Osteocyte (in vitro differentiated cells): ENCODE data around the gene NINJ1. TPM values are rescaled to one million over a fixed set of nuclear protein-coding genes. Genes with fewer than 3 reads are reported as not detected.

ENCODE experiments used
- DNase-seq: peaks from one replicate; pipeline ENCODE4 v3.0.0; 2021; ENCODE audit warnings: mixed read lengths; ENCODE audit not compliant: unreplicated experiment; ENCODE audit errors: extremely low spot score
- H3K27ac Mint-ChIP-seq: one replicate; pipeline ENCODE4 v1.8.0; 2021; ENCODE audit warnings: mild to moderate bottlenecking, mixed read lengths; ENCODE audit not compliant: unreplicated experiment
- H3K27me3 Mint-ChIP-seq: one replicate; pipeline ENCODE4 v1.8.0; 2021; ENCODE audit warnings: mixed read lengths; ENCODE audit not compliant: unreplicated experiment
- H3K36me3 Mint-ChIP-seq: one replicate; pipeline ENCODE4 v1.8.0; 2021; ENCODE audit warnings: mixed read lengths; ENCODE audit not compliant: unreplicated experiment
- H3K4me1 Mint-ChIP-seq: one replicate; pipeline ENCODE4 v1.8.0; 2021; ENCODE audit warnings: mixed read lengths; ENCODE audit not compliant: unreplicated experiment
- H3K4me3 Mint-ChIP-seq: one replicate; pipeline ENCODE4 v1.8.0; 2021; ENCODE audit warnings: mild to moderate bottlenecking, moderate library complexity, mixed read lengths; ENCODE audit not compliant: unreplicated experiment
- H3K9me3 Mint-ChIP-seq: one replicate; pipeline ENCODE4 v1.8.0; 2021; ENCODE audit warnings: mixed read lengths; ENCODE audit not compliant: unreplicated experiment
- CTCF ChIP-seq: fragments of 200-600 bp; sonication (generic); IDR thresholded peaks from 2 replicates; pipeline ENCODE4 v1.5.0; 2021; ENCODE audit warnings: antibody characterized with exemption, mild to moderate bottlenecking, moderate library complexity
- total RNA-seq: library from RNA; stranded (reverse); gene quantifications from 2 replicates; pipeline ENCODE4 v1.2.1, GENCODE V29; 2021

The NINJ1 gene
- total RNA-seq, 1 donor from 2014 or later = 32.9 TPM

- H3K9me3 Mint-ChIP-seq = no peaks in the 10 kb centered on the region
- no peak for TF ChIP-seq CTCF
- H3K27ac Mint-ChIP-seq = no peak overlapping the region
- no peak overlapping the region for H3K4me3 Mint-ChIP-seq
- peaks cover 5% of the 10 kb centered on the region for H3K36me3 Mint-ChIP-seq
- H3K4me1 Mint-ChIP-seq = peaks cover 42% of the 10 kb centered on the region
- DNase-seq = no peak
- H3K27me3 Mint-ChIP-seq = no peaks in the 10 kb centered on the region
These were observed 7.8 kb downstream of the NINJ1 start for GRCh38 chr9:93126151-93126781.

- H3K9me3 Mint-ChIP-seq = no peaks in the 10 kb centered on the region
- H3K36me3 Mint-ChIP-seq = peaks cover 5% of the 10 kb centered on the region
- no peak overlapping the region for H3K4me3 Mint-ChIP-seq
- H3K27me3 Mint-ChIP-seq = no peaks in the 10 kb centered on the region
- H3K27ac Mint-ChIP-seq = no peak overlapping the region
- DNase-seq = no peak
- TF ChIP-seq CTCF = no peak
- peaks cover 35% of the 10 kb centered on the region for H3K4me1 Mint-ChIP-seq
These were observed 8.6 kb downstream of the NINJ1 start for GRCh38 chr9:93125331-93125894.

GRCh38 chr9:93124793-93125192 lies 9.3 kb downstream of the NINJ1 start:
- no peaks in the 10 kb centered on the region for H3K27me3 Mint-ChIP-seq
- H3K4me3 Mint-ChIP-seq = no peak overlapping the region
- H3K36me3 Mint-ChIP-seq = peaks cover 5% of the 10 kb centered on the region
- TF ChIP-seq CTCF = no peak
- H3K9me3 Mint-ChIP-seq = no peaks in the 10 kb centered on the region
- DNase-seq = no peak
- peaks cover 36% of the 10 kb centered on the region for H3K4me1 Mint-ChIP-seq
- no peak overlapping the region for H3K27ac Mint-ChIP-seq

- H3K27me3 Mint-ChIP-seq = no peaks in the 10 kb centered on the region
These were observed 10.3 kb downstream of the NINJ1 start for GRCh38 chr9:93123561-93124283.

More at GRCh38 chr9:93123561-93124283, 10.3 kb downstream of the NINJ1 start:
- no peak for TF ChIP-seq CTCF
- H3K4me3 Mint-ChIP-seq = no peak overlapping the region
- H3K9me3 Mint-ChIP-seq = no peaks in the 10 kb centered on the region
- no peak overlapping the region for H3K27ac Mint-ChIP-seq
- DNase-seq = no peak
- peaks cover 35% of the 10 kb centered on the region for H3K4me1 Mint-ChIP-seq
- peaks cover 5% of the 10 kb centered on the region for H3K36me3 Mint-ChIP-seq
